ENCODE data around the gene KRT4.

Gene KRT4

GRCh38 chr12:52836491-52837412 is 22.8 kb upstream of the KRT4 start:
- no peak for DNase-seq

GRCh38 chr12:52836042-52836466 is 22.1 kb upstream of the KRT4 start:
- no peak for DNase-seq

GRCh38 chr12:52835271-52836041 is 21.5 kb upstream of the KRT4 start:
- no peak for DNase-seq

GRCh38 chr12:52834727-52835001 is 20.7 kb upstream of the KRT4 start:
- DNase-seq = no peak

GRCh38 chr12:52833922-52834726 is 20.2 kb upstream of the KRT4 start, which contains the start of gene KRT79:
TSS of gene KRT79 (minus strand) at chr12:52834311. CDS start at chr12:52834260, 51 bp downstream.
- DNase-seq = no peak

DNA sequence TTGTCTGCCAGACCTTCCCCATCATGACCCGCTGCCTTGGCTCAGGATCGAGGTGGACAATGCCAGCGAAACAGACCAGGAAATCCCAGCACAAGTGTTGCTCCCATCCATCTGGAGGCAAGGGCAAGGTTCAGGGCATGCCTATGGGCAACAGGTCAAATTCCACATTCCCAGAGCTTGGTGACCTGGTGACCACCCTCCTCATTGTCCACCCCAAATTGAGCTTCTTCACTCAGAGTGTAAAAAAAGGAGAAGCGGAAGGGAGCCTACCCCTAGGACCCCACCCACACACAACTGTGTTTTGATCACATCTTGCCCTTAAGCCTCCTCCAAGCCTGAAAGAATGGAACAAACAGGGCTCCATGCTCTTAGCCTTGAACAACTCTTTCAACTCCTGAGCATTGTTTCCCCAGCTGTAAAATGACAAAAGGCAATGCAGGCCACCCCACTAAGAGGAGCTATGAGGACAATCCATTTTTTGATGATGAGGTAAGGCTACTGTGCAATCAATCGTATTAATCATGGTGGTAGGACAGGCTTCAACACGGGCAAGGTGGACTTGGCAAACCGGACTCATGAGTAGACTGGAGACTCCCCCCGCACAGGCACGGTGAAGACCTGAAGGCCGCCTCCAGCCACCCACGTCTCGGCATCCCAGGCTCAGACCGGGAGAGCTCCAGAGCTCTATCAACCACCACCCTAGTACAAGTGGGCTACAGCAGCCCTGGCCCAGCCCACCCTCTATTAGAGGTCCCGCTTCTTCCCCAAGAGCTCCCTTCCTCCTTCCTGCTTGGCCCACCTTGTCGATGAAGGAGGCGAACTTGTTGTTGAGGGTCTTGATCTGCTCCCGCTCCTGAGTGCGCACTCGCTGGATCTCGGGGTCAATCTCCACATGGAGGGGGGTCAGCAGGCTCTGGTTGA is 19.3 kb upstream of the KRT4 start:
- no peak for DNase-seq

DNA sequence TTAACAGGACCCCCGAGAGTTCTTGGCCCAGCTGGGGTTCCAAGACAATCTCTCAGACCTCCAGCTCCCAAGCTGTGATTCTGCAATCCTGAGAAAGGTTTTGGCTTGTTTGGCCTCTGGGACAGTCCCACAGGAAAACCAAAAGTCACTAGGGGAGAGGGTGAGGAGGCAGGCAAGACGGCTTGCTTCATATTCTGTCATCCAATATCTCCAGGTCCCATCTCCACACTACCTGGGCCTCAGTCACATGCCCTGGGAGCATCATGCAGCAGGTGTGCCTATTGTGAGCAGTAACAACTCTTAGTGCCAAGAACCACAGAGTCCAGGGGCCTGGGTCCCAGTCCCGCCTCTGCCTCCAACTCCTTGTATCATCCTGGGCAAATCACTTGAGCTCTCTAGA is 18.5 kb upstream of the KRT4 start:
- DNase-seq = no peak

DNA sequence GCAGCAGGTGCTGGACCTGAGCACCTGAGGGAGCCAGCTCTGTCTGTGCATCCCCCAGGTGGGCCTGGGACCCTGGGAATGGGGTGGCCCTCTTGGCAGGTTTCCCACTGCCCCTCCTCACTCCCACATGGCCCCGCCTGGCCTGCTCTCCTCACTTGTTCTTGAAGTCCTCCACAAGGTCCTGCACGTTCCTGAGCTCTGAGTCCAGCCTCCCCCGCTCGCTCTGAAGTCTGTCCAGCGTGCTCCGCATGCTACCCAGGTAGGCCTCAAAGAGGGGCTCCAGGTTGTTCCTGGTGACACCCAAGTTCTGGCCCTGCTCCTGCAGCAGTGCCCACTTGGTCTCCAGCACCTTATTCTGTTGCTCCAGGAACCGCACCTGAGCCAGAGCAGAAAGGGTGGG is 17.3 kb upstream of the KRT4 start:
- DNase-seq = no peak

- no peak for DNase-seq
Observed at GRCh38 chr12:52829986-52830770, 16.3 kb upstream of the KRT4 start.

- no peak for DNase-seq
Observed at GRCh38 chr12:52828591-52829021, 14.7 kb upstream of the KRT4 start.

GRCh38 chr12:52828156-52828555 is 14.2 kb upstream of the KRT4 start:
- DNase-seq = no peak

DNA sequence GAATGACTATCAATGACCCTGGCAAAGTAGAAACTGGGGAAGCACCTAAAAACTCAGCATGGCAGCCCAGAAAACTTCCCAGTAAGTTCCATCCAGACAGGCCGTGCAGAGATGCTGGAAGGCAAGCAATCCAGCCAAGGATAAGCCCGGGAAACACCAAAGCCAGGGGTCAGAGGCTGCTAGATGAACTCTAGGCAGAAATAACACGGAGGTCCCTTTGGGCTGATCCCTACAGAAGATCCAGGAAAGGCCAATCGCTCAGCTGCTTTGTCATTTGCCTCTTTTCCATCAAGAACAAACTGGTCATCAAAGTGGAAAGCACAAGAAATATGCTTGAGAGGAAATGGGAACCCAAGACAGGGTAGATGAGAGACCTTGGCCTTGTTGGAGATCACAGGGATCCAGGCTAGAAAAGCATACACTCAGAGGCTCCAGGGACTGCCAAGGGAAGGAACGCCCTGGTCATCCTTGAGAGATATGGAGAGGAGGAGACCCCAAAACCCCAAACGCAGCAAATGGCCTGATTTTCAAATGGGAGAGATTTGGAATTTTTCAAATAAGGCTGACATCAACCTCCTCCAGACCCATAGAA is 13.7 kb upstream of the KRT4 start:
- DNase-seq = no peak

GRCh38 chr12:52826611-52827498 is 12.9 kb upstream of the KRT4 start:
- DNase-seq = no peak

DNA sequence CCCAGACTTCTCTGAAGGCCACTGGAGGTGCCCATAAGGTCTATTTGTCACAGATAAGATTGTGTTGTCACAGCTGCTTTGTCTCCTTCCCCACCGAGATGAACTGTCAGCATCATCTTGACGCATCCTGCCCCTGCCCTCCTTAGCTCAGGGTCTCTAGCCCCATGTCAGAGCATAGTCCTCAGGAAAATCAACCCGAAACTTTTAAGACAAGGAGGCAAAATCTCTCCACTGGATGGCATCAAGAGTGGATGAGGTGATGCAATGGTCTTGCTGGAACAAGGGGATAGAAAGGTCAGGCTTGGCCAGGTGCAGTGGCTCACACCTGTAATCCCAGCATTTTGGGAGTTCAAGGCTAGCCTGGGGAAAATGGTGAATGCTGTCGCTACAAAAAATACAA is 12.0 kb upstream of the KRT4 start:
- no peak for DNase-seq

DNA sequence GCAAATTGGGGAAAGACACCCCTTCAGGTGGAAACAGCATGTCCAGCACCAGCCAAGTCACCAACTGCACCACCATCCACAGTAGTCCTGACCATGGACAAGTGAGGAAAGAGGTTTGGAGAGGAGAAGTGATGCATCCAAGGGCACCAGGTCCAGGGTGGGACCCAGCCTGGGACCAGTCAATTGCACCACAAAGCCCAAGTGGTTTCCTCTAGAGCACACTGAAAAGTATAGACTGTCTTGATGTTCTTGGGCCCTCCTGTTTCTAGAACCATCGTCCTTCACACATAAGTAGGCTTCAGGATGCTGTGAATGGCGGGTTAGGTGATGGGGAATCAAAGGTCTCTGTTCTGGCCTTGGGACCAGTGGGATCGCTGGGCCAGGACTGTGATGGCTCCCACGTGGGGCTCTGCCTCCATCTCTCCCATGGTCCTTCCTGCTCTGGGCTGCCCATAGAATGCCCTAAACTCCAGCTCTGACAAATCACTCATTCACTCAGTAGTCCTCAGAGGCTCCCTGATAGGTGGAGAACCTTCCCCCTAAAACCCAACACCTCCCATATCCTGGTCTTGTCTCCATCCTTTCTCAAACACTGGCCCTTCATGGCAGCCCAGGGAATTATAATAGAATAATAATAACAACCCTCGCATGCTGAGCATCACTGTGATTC is 11.0 kb upstream of the KRT4 start:
- DNase-seq = no peak

GRCh38 chr12:52823761-52824450 is 10.0 kb upstream of the KRT4 start:
- DNase-seq = no peak

Data from amygdala (tissue), 56 donors.